ENCODE data around the gene KLB. TPM values are rescaled to one million over a fixed set of nuclear protein-coding genes. Genes with fewer than 3 reads are reported as not detected.

KLB gene
- total and polyA plus RNA-seq, 2 of the 4 experiments (the other 2 are of a cell fraction): not detected

DNA sequence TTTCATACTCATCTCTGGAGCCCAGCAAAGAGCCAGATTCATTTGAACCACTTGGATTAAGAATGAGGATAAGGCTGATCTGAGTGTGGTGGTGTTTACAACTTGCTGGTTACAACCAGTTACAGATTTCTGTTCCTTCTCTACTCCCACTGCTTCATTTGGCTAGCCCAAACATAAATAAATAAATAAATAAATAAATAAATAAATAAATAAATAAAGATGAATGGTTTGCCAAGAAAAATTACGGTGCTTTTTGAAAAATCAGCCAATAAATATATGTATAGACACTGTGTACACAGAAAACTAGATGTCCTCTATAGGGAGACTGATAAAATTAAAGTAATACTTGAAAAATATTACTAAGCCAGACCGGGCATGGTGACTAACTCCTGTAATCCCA, 34.9 kb downstream of the KLB start:
- Histone ChIP-seq H3K23ac (ENCODE audit: low read depth, low read length) (no peak overlapping the region), H4K20me1 (ENCODE audit: insufficient read depth, low read length) (no peaks in the 10 kb centered on the region), H2BK20ac (ENCODE audit: low read depth, low read length) (no peak overlapping the region), H2AK9ac (replicated peaks; ENCODE audit: low read depth, low read length, poor library complexity) (no peak overlapping the region), H4K91ac (ENCODE audit: insufficient read depth, low read depth, low read length) (no peak overlapping the region), H3K4ac (ENCODE audit: low read depth, low read length) (no peak overlapping the region), H2BK5ac (ENCODE audit: low read depth, low read length, poor library complexity, severe bottlenecking) (no peak overlapping the region), H2BK120ac (ENCODE audit: low read depth, low read length) (no peak overlapping the region), H3K4me1 (ENCODE audit: control insufficient read depth, insufficient read depth, low read length) (peaks cover 2% of the 10 kb centered on the region; the same call in 1 of the 2 replicates), H3K4me3 (ENCODE audit: insufficient read depth, low read depth, low read length) (no peak overlapping the region), H2AFZ (replicated peaks; ENCODE audit: low read length, poor library complexity) (no peak overlapping the region), H2BK15ac (ENCODE audit: low read depth, low read length) (no peak overlapping the region), H3K9me3 (ENCODE audit: control insufficient read depth, insufficient read depth, low read length) (no peaks in the 10 kb centered on the region), H3K36me3 (ENCODE audit: control insufficient read depth, insufficient read depth, low read length) (no peaks in the 10 kb centered on the region), H3K79me1 (ENCODE audit: low read depth in 1 of 2, low read length in 2 of 2) (no peaks in the 10 kb centered on the region), H3K4me2 (ENCODE audit: low read depth, low read length) (no peak overlapping the region), H2AK5ac (ENCODE audit: low read depth, low read length) (no peak overlapping the region), H3K56ac (ENCODE audit: extremely low read depth, insufficient read depth, low read length) (no peak overlapping the region), H4K8ac (ENCODE audit: low read depth in 2 of 2, low read length in 2 of 2) (no peak overlapping the region), H3K14ac (replicated peaks; ENCODE audit: low read depth, low read length) (no peak overlapping the region), H3K18ac (ENCODE audit: low read depth, low read length) (no peak overlapping the region), H4K5ac (ENCODE audit: low read depth, low read length) (no peak overlapping the region), H3K27ac (ENCODE audit: insufficient read depth, low read length) (no peak overlapping the region), H3K9me1 (ENCODE audit: insufficient read depth, low read length) (no peaks in the 10 kb centered on the region), H3K27me3 (ENCODE audit: control insufficient read depth, insufficient read depth, low read length) (peaks cover 9% of the 10 kb centered on the region), H3K9ac (ENCODE audit: low read depth, low read length) (no peak overlapping the region)
- no peak for TF ChIP-seq POLR2A (IDR thresholded peaks at IDR 0.05; ENCODE audit: low read depth, low read length)
- TF ChIP-seq CHD1 (IDR thresholded peaks at IDR 0.05; ENCODE audit: low read depth, low read length): no peak
- TF ChIP-seq CEBPB (IDR thresholded peaks at IDR 0.05; ENCODE audit: low read depth, low read length): no peak
- no peak for TF ChIP-seq MXI1 (IDR thresholded peaks at IDR 0.05; ENCODE audit: borderline replicate concordance, low read depth, low read length)
- TF ChIP-seq, protein P1, sequence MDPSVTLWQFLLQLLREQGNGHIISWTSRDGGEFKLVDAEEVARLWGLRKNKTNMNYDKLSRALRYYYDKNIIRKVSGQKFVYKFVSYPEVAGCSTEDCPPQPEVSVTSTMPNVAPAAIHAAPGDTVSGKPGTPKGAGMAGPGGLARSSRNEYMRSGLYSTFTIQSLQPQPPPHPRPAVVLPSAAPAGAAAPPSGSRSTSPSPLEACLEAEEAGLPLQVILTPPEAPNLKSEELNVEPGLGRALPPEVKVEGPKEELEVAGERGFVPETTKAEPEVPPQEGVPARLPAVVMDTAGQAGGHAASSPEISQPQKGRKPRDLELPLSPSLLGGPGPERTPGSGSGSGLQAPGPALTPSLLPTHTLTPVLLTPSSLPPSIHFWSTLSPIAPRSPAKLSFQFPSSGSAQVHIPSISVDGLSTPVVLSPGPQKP (IDR thresholded peaks at IDR 0.05; ENCODE audit: borderline replicate concordance, low read depth, low read length): no peak
- no peak for TF ChIP-seq NFE2L2 (IDR thresholded peaks at IDR 0.05; ENCODE audit: low read depth, low read length)
- no peak for TF ChIP-seq FOS (IDR thresholded peaks at IDR 0.05; ENCODE audit: low read depth, low read length)
- no peak for TF ChIP-seq RFX5 (IDR thresholded peaks at IDR 0.05; ENCODE audit: low read depth, low read length)
- no peak for TF ChIP-seq RCOR1 (IDR thresholded peaks at IDR 0.05; ENCODE audit: insufficient replicate concordance, low read length)
- TF ChIP-seq BHLHE40 (IDR thresholded peaks at IDR 0.05; ENCODE audit: low read depth, low read length): no peak
- no peak for TF ChIP-seq SMC3 (IDR thresholded peaks at IDR 0.05; ENCODE audit: low read depth, low read length)
- no peak for TF ChIP-seq MAFK (IDR thresholded peaks at IDR 0.05; ENCODE audit: low read depth, low read length)
- TF ChIP-seq, protein P2, sequence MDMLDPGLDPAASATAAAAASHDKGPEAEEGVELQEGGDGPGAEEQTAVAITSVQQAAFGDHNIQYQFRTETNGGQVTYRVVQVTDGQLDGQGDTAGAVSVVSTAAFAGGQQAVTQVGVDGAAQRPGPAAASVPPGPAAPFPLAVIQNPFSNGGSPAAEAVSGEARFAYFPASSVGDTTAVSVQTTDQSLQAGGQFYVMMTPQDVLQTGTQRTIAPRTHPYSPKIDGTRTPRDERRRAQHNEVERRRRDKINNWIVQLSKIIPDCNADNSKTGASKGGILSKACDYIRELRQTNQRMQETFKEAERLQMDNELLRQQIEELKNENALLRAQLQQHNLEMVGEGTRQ (IDR thresholded peaks at IDR 0.05; ENCODE audit: low read depth, low read length): no peak
- TF ChIP-seq RAD21 (IDR thresholded peaks at IDR 0.05; ENCODE audit: low read length): no peak
- no peak for TF ChIP-seq CTCF (conservative IDR thresholded peaks at IDR 0.05; ENCODE audit: low read depth, low read length)
- no peak for TF ChIP-seq MAZ (IDR thresholded peaks at IDR 0.05; ENCODE audit: borderline replicate concordance, low read depth, low read length)
- ChIA-PET CTCF (no interaction called here), POLR2A (ENCODE audit: unreplicated experiment) (no interaction called here)
- ATAC-seq (ENCODE audit: low read depth) (no peak), DNase-seq (no peak)
- dilution Hi-C loops (cut with HindIII; ENCODE audit: low sequenced_read_pairs, unreplicated experiment) (no loop called here), in situ Hi-C loops (cut with MboI; ENCODE audit: low sequenced_read_pairs) (no loop called here), intact Hi-C loops (cut with micrococcal nuclease) (loop anchor here (10.0 kb wide), 1 partner anchor 687 kb away; no protein-coding TSS in a partner anchor)
- no CpG with 5 or more reads among the region's 2 CpGs for WGBS, 2 experiments (ENCODE audit: extremely low coverage in 2 of 2, insufficient read length in 1 of 2)
- BruUV-seq (replicated peaks): no TSS peak
